Keratinocyte (primary cell): ENCODE results near the gene MAGEF1. TPM values are rescaled to one million over a fixed set of nuclear protein-coding genes. Genes with fewer than 3 reads are reported as not detected.

ENCODE experiments used
- DNase-seq: peaks from one replicate; pipeline ENCODE4 v3.0.0-alpha.2; 2011; ENCODE audit warnings: low read depth, missing footprints, low spot score
- FAIRE-seq: peaks from 2 replicates; lab custom pipeline; 2011; peaks lifted over from hg19 to GRCh38; lab: Jason Lieb, UNC
- H2AFZ ChIP-seq: 2 replicates; pipeline ENCODE4 v1.6.0; 2012; ENCODE audit warnings: low read length, control low read depth, inconsistent platforms; ENCODE audit not compliant: control insufficient read depth
- H3K27ac ChIP-seq: 2 replicates; pipeline ENCODE4 v1.5.1; 2011; ENCODE audit warnings: low read length; ENCODE audit not compliant: control insufficient read depth, insufficient read depth
- H3K27me3 ChIP-seq: 3 replicates; pipeline ENCODE4 v1.6.0; 2011; ENCODE audit warnings: low read length; ENCODE audit not compliant: control insufficient read depth, insufficient read depth; ENCODE audit errors: extremely low read depth
- H3K36me3 ChIP-seq, 2 experiments: 2 replicates in 1 of 2; 3 replicates in 1 of 2; pipeline ENCODE4 v1.5.1; 2011; ENCODE audit warnings: low read length in 2 of 2, mild to moderate bottlenecking in 1 of 2; ENCODE audit not compliant: control insufficient read depth in 2 of 2, insufficient read depth in 2 of 2; ENCODE audit errors: extremely low read depth in 1 of 2
- H3K4me1 ChIP-seq: 3 replicates; pipeline ENCODE4 v1.5.1; 2011; ENCODE audit warnings: low read length; ENCODE audit not compliant: control insufficient read depth, insufficient read depth; ENCODE audit errors: extremely low read depth
- H3K4me2 ChIP-seq: 3 replicates; pipeline ENCODE4 v1.6.0; 2011; ENCODE audit warnings: low read depth, low read length; ENCODE audit not compliant: control insufficient read depth, insufficient read depth; ENCODE audit errors: extremely low read depth
- H3K4me3 ChIP-seq, 3 experiments: fragments of 200-600 bp in 1 of 3; sonication (generic) in 1 of 3; 2 replicates in 2 of 3; 3 replicates in 1 of 3; pipeline ENCODE4 v1.5.1; 2011 to 2016; ENCODE audit warnings: low read length in 3 of 3, mild to moderate bottlenecking in 3 of 3, control low read depth in 2 of 3, inconsistent platforms in 1 of 3, low read depth in 1 of 3, mixed read lengths in 1 of 3, mixed run types in 1 of 3, moderate library complexity in 1 of 3; ENCODE audit not compliant: control insufficient read depth in 2 of 3, insufficient read depth in 2 of 3; ENCODE audit errors: extremely low read depth in 1 of 3
- H3K79me2 ChIP-seq: 2 replicates; pipeline ENCODE4 v1.6.0; 2012; ENCODE audit warnings: low read length; ENCODE audit not compliant: control insufficient read depth, insufficient read depth
- H3K9ac ChIP-seq: 3 replicates; pipeline ENCODE4 v1.6.0; 2011; ENCODE audit warnings: low read length; ENCODE audit not compliant: control insufficient read depth, insufficient read depth; ENCODE audit errors: extremely low read depth
- H3K9me1 ChIP-seq: 3 replicates; pipeline ENCODE4 v1.6.0; 2011; ENCODE audit warnings: low read length; ENCODE audit not compliant: control insufficient read depth, insufficient read depth; ENCODE audit errors: extremely low read depth
- H3K9me3 ChIP-seq: 2 replicates; pipeline ENCODE4 v1.5.1; 2012; ENCODE audit warnings: low read depth, low read length; ENCODE audit not compliant: control insufficient read depth
- H4K20me1 ChIP-seq: 3 replicates; pipeline ENCODE4 v1.6.0; 2011; ENCODE audit warnings: low read length; ENCODE audit not compliant: control insufficient read depth, insufficient read depth; ENCODE audit errors: extremely low read depth
- EZH2 ChIP-seq: IDR thresholded peaks from one replicate; pipeline ENCODE4 v1.6.1; 2012; ENCODE audit warnings: inconsistent platforms, mild to moderate bottlenecking, low read length, moderate library complexity
- dilution Hi-C: fragments of 300-500 bp; cut with MboI; formaldehyde crosslinking; loops from one replicate; pipeline ENCODE4 v1.7.0; 2020; ENCODE audit warnings: low sequenced_read_pairs; ENCODE audit not compliant: extremely low pct_ligation_motif_present
- polyA plus RNA-seq, 5 experiments: library from polyadenylated mRNA; depleted of rRNA in 3 of 5; stranded (reverse) in 3 of 5; stranded (forward) in 1 of 5; unstranded in 1 of 5; fragments of >200 nt; gene quantifications; 1 replicate in 1 of 5; 2 replicates in 3 of 5; 3 replicates in 1 of 5; pipeline versions ENCODE4 v1.2.1 to v1.2.3, GENCODE V29; 2011 to 2012; ENCODE audit warnings: missing spikeins in 2 of 5, low read depth in 1 of 5, low replicate concordance in 1 of 5
- TF ChIP-seq, protein P1 (sequence below), 3 experiments: IDR thresholded peaks in 1 of 3; conservative IDR thresholded peaks in 1 of 3; optimal IDR thresholded peaks in 1 of 3; 2 replicates in 2 of 3; 3 replicates in 1 of 3; pipeline versions ENCODE3 to v1.5.1; 2011; ENCODE audit warnings: low read length in 3 of 3, mild to moderate bottlenecking in 3 of 3, moderate library complexity in 2 of 3, control low read depth in 1 of 3, inconsistent platforms in 1 of 3; ENCODE audit not compliant: insufficient read depth in 2 of 3; ENCODE audit errors: extremely low read depth in 1 of 3

The MAGEF1 gene
- polyA plus RNA-seq, 1 donor (not counting 4 experiments of a cell fraction or from before 2014, with no cell fraction given): 11.8 TPM

DNA sequence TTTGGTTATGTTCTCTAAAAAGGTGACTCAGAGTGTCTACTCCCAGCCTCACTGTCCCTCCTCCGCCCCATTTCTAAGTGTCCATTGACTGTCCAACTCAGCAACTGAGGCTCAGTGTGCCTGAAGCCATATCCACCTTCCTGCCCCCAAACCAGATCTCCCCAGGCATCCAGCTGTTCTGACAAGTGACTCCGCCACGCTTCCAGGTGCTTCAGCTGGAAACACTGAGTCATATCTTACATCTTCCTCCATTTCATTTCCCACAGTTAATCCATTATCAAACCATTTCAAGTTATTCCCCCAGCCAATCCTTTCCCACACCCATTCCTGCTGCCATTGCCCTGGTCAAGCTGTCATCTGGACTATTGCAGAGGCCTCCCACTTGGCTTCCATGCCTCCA is 17.1 kb downstream of the MAGEF1 start:
- FAIRE-seq (peak; percentile 23), DNase-seq (peak; percentile 53)
- no peak overlapping the region for H3K4me3 ChIP-seq
- no peaks in the 10 kb centered on the region for H3K79me2 ChIP-seq
- no peak overlapping the region for H3K27ac ChIP-seq
- H3K9me3 ChIP-seq: no peaks in the 10 kb centered on the region
- no peaks in the 10 kb centered on the region for H3K36me3 ChIP-seq
- H3K4me2 ChIP-seq: no peak overlapping the region
- dilution Hi-C loops: no loop called here
- H3K27me3 ChIP-seq: no peaks in the 10 kb centered on the region
- peaks cover 4% of the 10 kb centered on the region for H4K20me1 ChIP-seq
- H3K9ac ChIP-seq: no peak overlapping the region
- TF ChIP-seq, protein P1, sequence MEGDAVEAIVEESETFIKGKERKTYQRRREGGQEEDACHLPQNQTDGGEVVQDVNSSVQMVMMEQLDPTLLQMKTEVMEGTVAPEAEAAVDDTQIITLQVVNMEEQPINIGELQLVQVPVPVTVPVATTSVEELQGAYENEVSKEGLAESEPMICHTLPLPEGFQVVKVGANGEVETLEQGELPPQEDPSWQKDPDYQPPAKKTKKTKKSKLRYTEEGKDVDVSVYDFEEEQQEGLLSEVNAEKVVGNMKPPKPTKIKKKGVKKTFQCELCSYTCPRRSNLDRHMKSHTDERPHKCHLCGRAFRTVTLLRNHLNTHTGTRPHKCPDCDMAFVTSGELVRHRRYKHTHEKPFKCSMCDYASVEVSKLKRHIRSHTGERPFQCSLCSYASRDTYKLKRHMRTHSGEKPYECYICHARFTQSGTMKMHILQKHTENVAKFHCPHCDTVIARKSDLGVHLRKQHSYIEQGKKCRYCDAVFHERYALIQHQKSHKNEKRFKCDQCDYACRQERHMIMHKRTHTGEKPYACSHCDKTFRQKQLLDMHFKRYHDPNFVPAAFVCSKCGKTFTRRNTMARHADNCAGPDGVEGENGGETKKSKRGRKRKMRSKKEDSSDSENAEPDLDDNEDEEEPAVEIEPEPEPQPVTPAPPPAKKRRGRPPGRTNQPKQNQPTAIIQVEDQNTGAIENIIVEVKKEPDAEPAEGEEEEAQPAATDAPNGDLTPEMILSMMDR (optimal IDR thresholded peaks at IDR 0.05 in 1 of 3, IDR thresholded peaks at IDR 0.05 in 1 of 3, conservative IDR thresholded peaks at IDR 0.05 in 1 of 3; ENCODE audit: extremely low read depth in 1 of 3, insufficient read depth in 2 of 3, low read length in 3 of 3): no peak
- TF ChIP-seq EZH2: no peak
- H2AFZ ChIP-seq: no peak overlapping the region
- H3K9me1 ChIP-seq: no peaks in the 10 kb centered on the region
- no peaks in the 10 kb centered on the region for H3K4me1 ChIP-seq

DNA sequence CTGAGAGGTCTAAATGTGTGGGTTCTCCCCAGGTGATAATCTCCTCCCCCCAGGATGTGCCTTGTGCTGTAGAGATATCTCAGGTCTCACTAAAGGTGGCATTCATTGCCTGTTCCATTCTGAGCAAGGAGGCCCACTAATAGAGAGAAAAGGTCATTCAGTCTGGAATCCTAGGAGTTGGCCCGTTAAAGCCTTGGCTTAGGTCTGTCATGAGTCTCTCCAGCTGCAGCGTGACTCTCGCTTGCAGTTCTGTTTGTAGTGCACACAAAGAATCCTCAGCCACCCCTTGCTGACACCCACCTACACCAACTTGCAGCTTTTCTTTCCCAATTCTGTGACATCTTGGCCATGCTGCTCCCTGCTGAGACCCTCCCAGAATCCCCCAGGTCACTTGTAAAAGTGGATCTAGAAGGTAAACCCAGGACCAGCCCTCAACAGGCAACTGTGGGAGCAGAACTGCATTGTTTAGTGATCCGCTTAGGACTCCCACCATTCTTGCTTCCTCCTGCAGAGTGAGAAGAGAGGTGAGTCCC is 17.7 kb downstream of the MAGEF1 start:
- Histone ChIP-seq H3K9me1 (no peaks in the 10 kb centered on the region), H4K20me1 (peaks cover 4% of the 10 kb centered on the region), H3K4me1 (no peaks in the 10 kb centered on the region), H3K27ac (no peak overlapping the region), H3K9me3 (no peaks in the 10 kb centered on the region), H3K79me2 (no peaks in the 10 kb centered on the region), H2AFZ (no peak overlapping the region), H3K4me2 (no peak overlapping the region), H3K9ac (no peak overlapping the region), H3K27me3 (no peaks in the 10 kb centered on the region), H3K4me3 (no peak overlapping the region), H3K36me3 (no peaks in the 10 kb centered on the region)
- dilution Hi-C loops: no loop called here
- TF ChIP-seq EZH2: no peak
- FAIRE-seq (no peak), DNase-seq (no peak)
